GM20431 (cell line): ENCODE measurements around the gene ZNF426.
"Not testable (repeated sequence)": the region's sequence is repeated elsewhere in the genome, so short reads cannot be mapped to it uniquely, and the experiment has no call there.

Experiments
- in situ Hi-C: fragments of 300-500 bp; cut with MseI, MboI; formaldehyde crosslinking; loops from one replicate; pipeline ENCODE4 v1.15.0; 2020; ENCODE audit warnings: low sequenced_read_pairs; ENCODE audit not compliant: unreplicated experiment

ZNF426 gene

GRCh38 chr19:9538183-9539058 is at the start of gene ZNF426:
TSS of gene ZNF426 (minus strand) at chr19:9538645. CDS start at chr19:9536232, 2,413 bp downstream.
- in situ Hi-C loops: no loop called here

- in situ Hi-C loops: no loop called here
Measured at GRCh38 chr19:9586764-9587163, 48.3 kb upstream of the ZNF426 start.

GRCh38 chr19:9584073-9584833 is 45.8 kb upstream of the ZNF426 start, which contains the start of gene ZNF121:
TSS of gene ZNF121 (minus strand) at chr19:9584504. CDS start at chr19:9568097, 16,407 bp downstream.
- in situ Hi-C loops: no loop called here

- in situ Hi-C loops: not testable (repeated sequence)
Measured at GRCh38 chr19:9582081-9582725, 43.8 kb upstream of the ZNF426 start.

DNA sequence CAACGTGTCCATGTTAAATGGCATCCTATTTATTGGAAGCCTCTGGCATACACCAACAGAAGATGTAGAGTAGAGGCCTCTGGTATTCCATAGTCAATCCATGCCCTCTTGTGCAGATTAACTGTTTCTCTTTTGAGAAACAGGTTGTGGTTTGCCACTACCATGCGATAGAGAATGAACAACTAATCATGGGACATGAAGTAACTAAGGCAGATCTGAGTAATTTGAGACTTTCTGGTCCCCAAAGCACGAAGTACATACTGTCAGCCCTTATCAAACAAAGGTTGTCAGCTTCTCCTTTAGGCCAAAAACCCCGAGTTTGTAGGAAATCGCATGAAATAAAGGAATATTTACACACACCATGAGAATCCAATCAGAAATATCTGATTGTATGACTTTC is 42.3 kb upstream of the ZNF426 start:
- in situ Hi-C loops: no loop called here

GRCh38 chr19:9570255-9570654 is 31.8 kb upstream of the ZNF426 start:
- in situ Hi-C loops: no loop called here

GRCh38 chr19:9566729-9567128 is 28.3 kb upstream of the ZNF426 start:
- in situ Hi-C loops: no loop called here

- in situ Hi-C loops: no loop called here
Measured at GRCh38 chr19:9565900-9566705, 27.7 kb upstream of the ZNF426 start.

- in situ Hi-C loops: no loop called here
Measured at GRCh38 chr19:9552536-9553274, 14.3 kb upstream of the ZNF426 start.

DNA sequence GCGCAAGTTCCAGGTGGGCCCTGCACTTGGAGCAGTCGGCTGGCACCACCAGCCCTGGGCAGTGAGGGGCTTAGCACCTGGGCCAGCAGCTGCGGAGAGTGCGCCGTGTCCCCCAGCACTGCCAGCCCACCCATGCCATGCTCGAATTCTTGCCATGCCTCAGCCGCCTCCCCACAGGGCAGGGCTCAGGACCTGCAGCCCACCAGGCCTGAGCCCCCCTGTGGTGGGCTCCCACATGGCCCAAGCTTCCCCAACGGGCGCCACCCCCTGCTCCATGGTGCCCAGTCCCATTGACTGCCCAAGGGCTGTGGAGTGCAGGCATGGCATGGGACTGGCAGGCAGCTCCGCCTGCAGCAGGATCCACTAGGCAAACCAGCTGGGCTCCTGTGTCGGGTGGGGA is 9.4 kb upstream of the ZNF426 start:
- in situ Hi-C loops: no loop called here

DNA sequence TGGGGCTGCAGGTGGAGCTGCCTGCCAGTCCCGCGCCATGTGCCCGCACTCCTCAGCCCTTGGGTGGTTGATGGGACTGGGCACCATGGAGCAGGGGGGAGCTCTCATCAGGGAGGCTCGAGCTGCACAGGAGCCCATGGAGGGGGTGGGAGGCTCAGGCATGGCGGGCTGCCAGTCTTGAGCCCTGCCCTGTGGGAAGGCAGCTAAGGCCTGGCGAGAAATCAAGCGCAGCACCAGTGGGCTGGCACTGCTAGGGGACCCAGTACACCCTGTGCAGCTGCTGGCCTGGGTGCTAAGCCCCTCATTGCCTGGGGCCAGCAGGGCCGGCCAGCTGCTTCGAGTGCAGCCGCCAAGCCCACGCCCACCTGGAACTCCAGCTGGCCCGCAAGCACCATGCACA is 2.8 kb upstream of the ZNF426 start:
- in situ Hi-C loops: not testable (repeated sequence)

GRCh38 chr19:9539921-9540320 is 1.5 kb upstream of the ZNF426 start:
- in situ Hi-C loops: not testable (repeated sequence)

DNA sequence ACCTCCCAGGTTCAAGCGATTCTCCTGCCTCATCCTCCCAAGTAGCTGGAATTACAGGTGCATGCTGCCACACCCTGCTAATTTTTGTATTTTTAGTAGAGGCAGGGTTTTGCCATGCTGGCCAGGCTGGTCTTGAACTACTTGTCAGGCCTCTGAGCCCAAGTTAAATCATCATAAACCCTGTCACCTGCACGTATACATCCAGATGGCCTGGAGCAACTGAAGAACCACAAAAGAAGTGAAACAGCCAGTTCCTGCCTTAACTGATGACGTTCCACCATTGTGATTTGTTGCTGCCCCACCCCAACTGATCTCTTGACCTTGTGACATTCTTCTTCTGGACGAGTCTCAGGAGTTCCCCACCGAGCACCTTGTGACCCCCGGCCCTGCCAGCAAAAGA is 756 bp upstream of the ZNF426 start:
- in situ Hi-C loops: not testable (repeated sequence)

GRCh38 chr19:9535934-9536333 is 2.5 kb downstream of the ZNF426 start:
- in situ Hi-C loops: no loop called here

DNA sequence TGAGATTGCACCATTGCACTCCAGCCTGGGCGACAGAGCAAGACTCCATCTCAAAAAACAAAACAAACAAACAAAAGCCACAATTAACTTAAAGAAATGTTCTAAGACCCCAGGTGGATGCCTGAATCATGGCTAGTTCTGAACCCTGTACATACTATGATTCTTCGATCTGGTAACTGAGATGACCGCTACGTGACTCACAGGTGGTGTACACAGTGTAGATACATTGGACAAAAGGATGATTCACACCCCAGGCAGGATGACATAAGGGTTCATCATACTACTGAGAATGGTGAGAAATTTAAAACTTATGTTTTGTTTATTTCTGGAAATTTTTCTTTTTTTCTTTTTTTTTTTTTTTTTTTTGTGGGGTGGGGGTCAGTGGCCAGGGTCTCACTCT is 6.5 kb downstream of the ZNF426 start:
- in situ Hi-C loops: no loop called here

DNA sequence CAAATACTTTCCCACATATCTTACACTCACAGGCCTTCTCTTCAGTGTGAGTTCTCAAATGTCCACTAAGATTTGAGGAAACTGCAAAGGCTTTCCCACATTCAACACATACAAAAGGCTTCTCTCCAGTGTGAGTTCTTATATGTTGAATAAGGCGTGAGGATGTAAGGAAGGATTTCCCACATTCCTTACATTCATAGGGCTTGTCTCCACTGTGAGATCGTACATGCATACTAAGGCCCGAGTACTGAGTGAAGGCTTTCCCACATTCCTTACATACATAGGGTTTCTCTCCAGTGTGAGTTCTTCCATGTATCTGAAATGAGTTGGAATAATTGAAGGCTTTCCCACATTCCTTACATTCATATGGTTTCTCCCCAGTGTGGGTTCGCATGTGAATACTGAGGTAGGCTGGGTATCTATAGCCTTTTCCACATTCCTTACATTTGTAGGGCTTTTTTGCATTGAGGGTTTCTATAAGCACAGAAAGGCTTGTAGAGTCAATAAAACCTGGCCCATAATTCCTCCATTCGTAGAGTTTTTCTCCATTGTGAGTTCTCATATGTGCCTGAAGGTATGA is 9.6 kb downstream of the ZNF426 start:
- in situ Hi-C loops: no loop called here

DNA sequence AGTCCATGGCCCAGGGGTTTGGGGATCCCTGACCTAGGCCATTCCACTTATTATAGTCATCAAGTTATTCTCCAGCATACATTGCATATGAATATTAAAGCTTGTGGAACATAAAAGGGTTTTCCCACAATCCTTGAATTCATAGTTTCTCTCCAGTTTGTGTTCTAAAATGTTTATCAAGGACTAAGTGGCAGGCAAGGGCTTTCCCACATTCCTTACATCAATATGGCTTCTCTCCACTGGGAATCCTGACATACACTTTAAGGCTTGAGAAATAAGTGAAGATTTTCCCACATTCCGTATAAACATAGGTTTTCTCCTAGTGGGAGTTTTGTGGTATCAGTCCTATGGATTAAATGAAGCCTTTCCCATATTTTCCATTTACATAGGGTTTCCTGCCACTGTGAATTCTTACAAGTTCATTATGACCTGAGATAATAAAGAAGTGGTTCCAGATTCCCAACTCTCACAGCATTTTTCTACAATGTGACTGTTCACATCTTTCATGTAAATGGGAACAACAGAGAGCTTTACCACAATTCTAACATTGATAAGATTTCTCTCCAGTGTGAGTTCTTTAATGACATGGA is 14.5 kb downstream of the ZNF426 start:
- in situ Hi-C loops: no loop called here

DNA sequence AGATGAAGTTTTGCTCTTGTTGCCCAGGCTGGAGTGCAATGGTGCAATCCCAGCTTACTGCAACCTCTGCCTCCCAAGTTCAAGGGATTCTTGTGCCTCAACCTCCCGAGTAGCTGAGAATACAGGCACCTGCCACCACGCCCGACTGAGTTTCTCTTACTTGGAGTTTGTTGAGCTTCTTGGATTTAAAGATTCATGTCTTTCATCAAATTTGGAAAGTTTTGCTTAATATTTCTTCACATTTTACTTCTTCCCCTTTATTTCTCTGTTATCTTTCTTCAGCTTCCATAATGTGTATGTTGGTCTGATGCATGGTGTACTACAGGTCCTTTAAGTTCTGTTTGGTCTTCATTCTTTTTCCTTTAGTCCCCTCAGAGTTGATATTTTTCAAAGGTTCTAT is 31.2 kb downstream of the ZNF426 start:
- in situ Hi-C loops: no loop called here

GRCh38 chr19:9500796-9501195 is 37.6 kb downstream of the ZNF426 start:
- in situ Hi-C loops: no loop called here
